ENCODE data around the gene EFNA2. TPM values are rescaled to one million over a fixed set of nuclear protein-coding genes. Genes with fewer than 3 reads are reported as not detected.

The EFNA2 gene
- total and polyA plus RNA-seq, 4 donors = 2.1 to 18.7 (median 10.8) TPM

GRCh38 chr19:1254530-1255185 lies 31.0 kb upstream of the EFNA2 start:
- WGBS (ENCODE audit: insufficient coverage) = 85% methylated on average over 19 of the region's 20 CpGs
- Histone ChIP-seq H3K4me1 (ENCODE audit: control insufficient read depth, insufficient read depth, low read length) (peaks cover 84% of the 10 kb centered on the region), H3K36me3 (ENCODE audit: control insufficient read depth, insufficient read depth, low read length) (peaks cover 90% of the 10 kb centered on the region)

GRCh38 chr19:1255186-1256161 lies 30.2 kb upstream of the EFNA2 start:
- H3K36me3 ChIP-seq (ENCODE audit: control insufficient read depth, insufficient read depth, low read length) = peaks cover 90% of the 10 kb centered on the region
- DNase-seq (ENCODE audit: low read depth in 4 of 6, low spot score in 6 of 6) = peak in 2 of 6 donors; percentile 72 to 85
- WGBS (ENCODE audit: insufficient coverage) = 66% methylated on average over 52 of the region's 52 CpGs
- no peaks in the 10 kb centered on the region for H3K27me3 ChIP-seq (ENCODE audit: control insufficient read depth, insufficient read depth, low read length)
- no peaks in the 10 kb centered on the region for H3K9me3 ChIP-seq (ENCODE audit: control insufficient read depth, insufficient read depth, low read length)
- peaks cover 92% of the 10 kb centered on the region for H3K4me1 ChIP-seq (ENCODE audit: control insufficient read depth, insufficient read depth, low read length)
- H3K4me3 ChIP-seq (ENCODE audit: low read depth, low read length) = no peak overlapping the region
- H3K27ac ChIP-seq (ENCODE audit: low read depth, low read length) = peak overlapping the region; percentile 62

More at GRCh38 chr19:1254530-1255185, 31.0 kb upstream of the EFNA2 start:
- Histone ChIP-seq H3K27me3 (ENCODE audit: control insufficient read depth, insufficient read depth, low read length) (no peaks in the 10 kb centered on the region), H3K4me3 (ENCODE audit: low read depth, low read length) (no peak overlapping the region), H3K27ac (ENCODE audit: low read depth, low read length) (peak overlapping the region; percentile 62), H3K9me3 (ENCODE audit: control insufficient read depth, insufficient read depth, low read length) (no peaks in the 10 kb centered on the region)
- DNase-seq (ENCODE audit: low read depth in 4 of 6, low spot score in 6 of 6) = no peak

- Histone ChIP-seq H3K9me3 (ENCODE audit: control insufficient read depth, insufficient read depth, low read length) (no peaks in the 10 kb centered on the region), H3K27ac (ENCODE audit: low read depth, low read length) (peak overlapping the region; percentile 47), H3K27me3 (ENCODE audit: control insufficient read depth, insufficient read depth, low read length) (no peaks in the 10 kb centered on the region), H3K4me1 (ENCODE audit: control insufficient read depth, insufficient read depth, low read length) (peaks cover 95% of the 10 kb centered on the region), H3K36me3 (ENCODE audit: control insufficient read depth, insufficient read depth, low read length) (peaks cover 80% of the 10 kb centered on the region), H3K4me3 (ENCODE audit: low read depth, low read length) (no peak overlapping the region)
- no peak for DNase-seq (ENCODE audit: low read depth in 4 of 6, low spot score in 6 of 6)
- 78% methylated on average over 43 of the region's 46 CpGs for whole genome bisulfite sequencing (ENCODE audit: insufficient coverage)
Observed at GRCh38 chr19:1256646-1257474, 28.8 kb upstream of the EFNA2 start.

- Histone ChIP-seq H3K27ac (ENCODE audit: low read depth, low read length) (peak overlapping the region; percentile 52), H3K36me3 (ENCODE audit: control insufficient read depth, insufficient read depth, low read length) (peaks cover 74% of the 10 kb centered on the region), H3K9me3 (ENCODE audit: control insufficient read depth, insufficient read depth, low read length) (no peaks in the 10 kb centered on the region), H3K27me3 (ENCODE audit: control insufficient read depth, insufficient read depth, low read length) (no peaks in the 10 kb centered on the region), H3K4me1 (ENCODE audit: control insufficient read depth, insufficient read depth, low read length) (peaks cover 95% of the 10 kb centered on the region), H3K4me3 (ENCODE audit: low read depth, low read length) (no peak overlapping the region)
- peak in 1 of 6 donors; percentile 1 for DNase-seq (ENCODE audit: low read depth in 4 of 6, low spot score in 6 of 6)
- WGBS (ENCODE audit: insufficient coverage) = 53% methylated on average over 6 of the region's 23 CpGs
Observed at GRCh38 chr19:1257475-1258162, 28.1 kb upstream of the EFNA2 start.

GRCh38 chr19:1258163-1258492 lies 27.5 kb upstream of the EFNA2 start:
- Histone ChIP-seq H3K9me3 (ENCODE audit: control insufficient read depth, insufficient read depth, low read length) (no peaks in the 10 kb centered on the region), H3K27ac (ENCODE audit: low read depth, low read length) (peak overlapping the region; percentile 52), H3K36me3 (ENCODE audit: control insufficient read depth, insufficient read depth, low read length) (peaks cover 72% of the 10 kb centered on the region), H3K4me1 (ENCODE audit: control insufficient read depth, insufficient read depth, low read length) (peaks cover 95% of the 10 kb centered on the region), H3K27me3 (ENCODE audit: control insufficient read depth, insufficient read depth, low read length) (no peaks in the 10 kb centered on the region), H3K4me3 (ENCODE audit: low read depth, low read length) (no peak overlapping the region)
- no peak for DNase-seq (ENCODE audit: low read depth in 4 of 6, low spot score in 6 of 6)
- WGBS (ENCODE audit: insufficient coverage) = 48% methylated on average over 6 of the region's 8 CpGs

- Histone ChIP-seq H3K9me3 (ENCODE audit: control insufficient read depth, insufficient read depth, low read length) (no peaks in the 10 kb centered on the region), H3K27ac (ENCODE audit: low read depth, low read length) (peak overlapping the region; percentile 86), H3K4me1 (ENCODE audit: control insufficient read depth, insufficient read depth, low read length) (peaks cover 95% of the 10 kb centered on the region), H3K27me3 (ENCODE audit: control insufficient read depth, insufficient read depth, low read length) (no peaks in the 10 kb centered on the region), H3K4me3 (ENCODE audit: low read depth, low read length) (no peak overlapping the region), H3K36me3 (ENCODE audit: control insufficient read depth, insufficient read depth, low read length) (peaks cover 66% of the 10 kb centered on the region)
- DNase-seq (ENCODE audit: low read depth in 4 of 6, low spot score in 6 of 6) = no peak
- WGBS (ENCODE audit: insufficient coverage) = 33% methylated on average over 3 of the region's 15 CpGs
Observed at GRCh38 chr19:1258707-1259205, 26.9 kb upstream of the EFNA2 start.

GRCh38 chr19:1259206-1259875 lies 26.3 kb upstream of the EFNA2 start:
- no peaks in the 10 kb centered on the region for H3K9me3 ChIP-seq (ENCODE audit: control insufficient read depth, insufficient read depth, low read length)
- H3K27me3 ChIP-seq (ENCODE audit: control insufficient read depth, insufficient read depth, low read length) = no peaks in the 10 kb centered on the region
- peak in 1 of 6 donors; percentile 17 for DNase-seq (ENCODE audit: low read depth in 4 of 6, low spot score in 6 of 6)
- H3K4me3 ChIP-seq (ENCODE audit: low read depth, low read length) = no peak overlapping the region
- H3K27ac ChIP-seq (ENCODE audit: low read depth, low read length) = peak overlapping the region; percentile 86
- 35% methylated on average over 14 of the region's 17 CpGs for WGBS (ENCODE audit: insufficient coverage)
- H3K4me1 ChIP-seq (ENCODE audit: control insufficient read depth, insufficient read depth, low read length) = peaks cover 93% of the 10 kb centered on the region
- H3K36me3 ChIP-seq (ENCODE audit: control insufficient read depth, insufficient read depth, low read length) = peaks cover 61% of the 10 kb centered on the region

- peak overlapping the region; percentile 86 for H3K27ac ChIP-seq (ENCODE audit: low read depth, low read length)
- peaks cover 59% of the 10 kb centered on the region for H3K36me3 ChIP-seq (ENCODE audit: control insufficient read depth, insufficient read depth, low read length)
- no peaks in the 10 kb centered on the region for H3K9me3 ChIP-seq (ENCODE audit: control insufficient read depth, insufficient read depth, low read length)
- DNase-seq (ENCODE audit: low read depth in 4 of 6, low spot score in 6 of 6) = peak in 2 of 6 donors; percentile 3 to 48
- H3K4me1 ChIP-seq (ENCODE audit: control insufficient read depth, insufficient read depth, low read length) = peaks cover 93% of the 10 kb centered on the region
- H3K27me3 ChIP-seq (ENCODE audit: control insufficient read depth, insufficient read depth, low read length) = no peaks in the 10 kb centered on the region
- 24% methylated on average over 22 of the region's 33 CpGs for WGBS (ENCODE audit: insufficient coverage)
- peak overlapping the region; percentile 41 for H3K4me3 ChIP-seq (ENCODE audit: low read depth, low read length)
Observed at GRCh38 chr19:1259876-1260748, 25.6 kb upstream of the EFNA2 start.

Data from spinal cord (tissue), 10 donors.